Neuronal stem cell (in vitro differentiated cells): ENCODE results near the gene VPS8.
"Not testable (repeated sequence)": the region's sequence is repeated elsewhere in the genome, so short reads cannot be mapped to it uniquely, and the experiment has no call there.

ENCODE experiments used
- DNase-seq: peaks from one replicate; pipeline ENCODE4 v3.0.0-alpha.2; 2013; ENCODE audit warnings: low spot score
- H2AFZ ChIP-seq: one replicate; pipeline ENCODE4 v1.6.1; 2013; ENCODE audit warnings: mild to moderate bottlenecking, low read length, inconsistent platforms
- H2AK5ac ChIP-seq: 2 replicates; pipeline ENCODE4 v1.6.1; 2013; ENCODE audit warnings: low read depth, mild to moderate bottlenecking, inconsistent platforms, low read length, moderate library complexity, mixed read lengths
- H2BK120ac ChIP-seq: 2 replicates; pipeline ENCODE4 v1.6.1; 2013; ENCODE audit warnings: low read depth, mild to moderate bottlenecking, inconsistent platforms, low read length, moderate library complexity, mixed read lengths
- H2BK12ac ChIP-seq: one replicate; pipeline ENCODE4 v1.6.1; 2013; ENCODE audit warnings: low read length, inconsistent platforms
- H2BK15ac ChIP-seq: 2 replicates; pipeline ENCODE4 v1.6.1; 2013; ENCODE audit warnings: mild to moderate bottlenecking, low read length, inconsistent platforms, mixed read lengths
- H2BK5ac ChIP-seq: one replicate; pipeline ENCODE4 v1.6.1; 2013; ENCODE audit warnings: inconsistent platforms, mild to moderate bottlenecking, low read length, moderate library complexity
- H3K14ac ChIP-seq: one replicate; pipeline ENCODE4 v1.6.1; 2013; ENCODE audit warnings: low read length, inconsistent platforms
- H3K18ac ChIP-seq: 2 replicates; pipeline ENCODE4 v1.6.1; 2013; ENCODE audit warnings: low read length, inconsistent platforms
- H3K23ac ChIP-seq: 2 replicates; pipeline ENCODE4 v1.6.1; 2013; ENCODE audit warnings: low read depth, mild to moderate bottlenecking, mixed read lengths, low read length, inconsistent platforms; ENCODE audit not compliant: poor library complexity
- H3K27ac ChIP-seq: replicated peaks from 3 replicates; pipeline ENCODE4 v1.5.1; 2013; ENCODE audit warnings: low read length, inconsistent platforms
- H3K27me3 ChIP-seq, 3 experiments: 2 replicates each; pipeline ENCODE4 v1.6.1; 2013; ENCODE audit warnings: low read length in 3 of 3, mild to moderate bottlenecking in 2 of 3, inconsistent platforms in 1 of 3, low read depth in 1 of 3, mixed read lengths in 1 of 3, moderate library complexity in 1 of 3; ENCODE audit not compliant: control insufficient read depth in 3 of 3, insufficient read depth in 3 of 3
- H3K36me3 ChIP-seq, 2 donors: replicated peaks in 1 of 2; 2 replicates each; pipeline ENCODE4 v1.6.1; 2013; ENCODE audit warnings: low read length in 2 of 2; ENCODE audit not compliant: control insufficient read depth in 2 of 2, insufficient read depth in 2 of 2
- H3K4ac ChIP-seq: 2 replicates; pipeline ENCODE4 v1.6.1; 2013; ENCODE audit warnings: inconsistent platforms, mild to moderate bottlenecking, low read length, moderate library complexity
- H3K4me1 ChIP-seq, 2 donors: 1 replicate in 1 of 2; 2 replicates in 1 of 2; pipeline ENCODE4 v1.6.1; 2013; ENCODE audit warnings: low read length in 2 of 2, low read depth in 1 of 2; ENCODE audit not compliant: control insufficient read depth in 2 of 2, insufficient read depth in 1 of 2
- H3K4me2 ChIP-seq: one replicate; pipeline ENCODE4 v1.6.1; 2013; ENCODE audit warnings: mild to moderate bottlenecking, low read length, inconsistent platforms; ENCODE audit not compliant: insufficient read depth, poor library complexity, severe bottlenecking
- H3K4me3 ChIP-seq, 2 donors: 2 replicates each; pipeline ENCODE4 v1.5.1; 2013; ENCODE audit warnings: low read length in 2 of 2, mild to moderate bottlenecking in 2 of 2, inconsistent platforms in 1 of 2, moderate library complexity in 1 of 2
- H3K79me1 ChIP-seq: one replicate; pipeline ENCODE4 v1.6.1; 2013; ENCODE audit warnings: low read depth, mild to moderate bottlenecking, inconsistent platforms, low read length, moderate library complexity
- H3K9ac ChIP-seq: one replicate; pipeline ENCODE4 v1.6.1; 2013; ENCODE audit warnings: mild to moderate bottlenecking, low read depth, low read length, inconsistent platforms; ENCODE audit not compliant: poor library complexity
- H3K9me3 ChIP-seq, 2 donors: replicated peaks in 1 of 2; 2 replicates each; pipeline versions ENCODE3 to v1.6.1; 2013; ENCODE audit warnings: low read length in 2 of 2, mild to moderate bottlenecking in 2 of 2, inconsistent platforms in 1 of 2, low read depth in 1 of 2, mixed read lengths in 1 of 2, moderate library complexity in 1 of 2; ENCODE audit not compliant: control insufficient read depth in 2 of 2, insufficient read depth in 1 of 2
- H4K8ac ChIP-seq: one replicate; pipeline ENCODE4 v1.6.1; 2013; ENCODE audit warnings: low read depth, mild to moderate bottlenecking, inconsistent platforms, low read length, moderate library complexity
- H4K91ac ChIP-seq: one replicate; pipeline ENCODE4 v1.6.1; 2013; ENCODE audit warnings: low read length, low read depth, mild to moderate bottlenecking, inconsistent platforms; ENCODE audit not compliant: poor library complexity
- WGBS, 2 donors: extraction: QIAGEN DNeasy Blood & Tissue Kit; methylation state at CpG; one replicate each; pipeline ENCODE4 v1.1.7; 2013; ENCODE audit warnings: missing lambda C conversion rate in 2 of 2, mixed read lengths in 1 of 2; ENCODE audit not compliant: insufficient read length in 2 of 2, insufficient replicate concordance in 1 of 2; ENCODE audit errors: extremely low coverage in 2 of 2; 5-methylcytosine and 5-hydroxymethylcytosine counted together

VPS8 gene

DNA sequence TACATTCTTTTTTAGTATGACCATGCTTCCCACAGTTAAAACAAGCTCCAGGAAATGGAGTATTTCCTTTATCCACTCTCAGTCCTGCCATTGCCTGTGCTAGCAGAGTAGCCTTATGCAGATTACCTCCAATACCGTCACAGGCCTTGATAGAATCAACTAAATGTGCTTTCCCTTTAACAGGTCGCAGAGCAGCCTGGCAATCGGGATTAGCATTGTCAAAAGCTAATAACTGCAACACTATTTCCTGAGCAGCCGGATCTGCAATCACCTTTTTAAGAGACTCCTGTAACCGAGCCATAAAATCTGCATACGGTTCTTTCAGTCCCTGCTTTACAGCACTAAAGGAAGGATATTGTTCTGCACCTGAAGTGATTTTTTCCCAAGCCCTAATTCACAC, 206.0 kb downstream of the VPS8 start:
- not testable (repeated sequence) for H3K14ac ChIP-seq, DNase-seq, H4K91ac ChIP-seq, H2AK5ac ChIP-seq, H2BK120ac ChIP-seq, H3K23ac ChIP-seq, H3K4me1 ChIP-seq, H3K4me2 ChIP-seq, H3K79me1 ChIP-seq, H2AFZ ChIP-seq, H4K8ac ChIP-seq, H3K27ac ChIP-seq, H3K9ac ChIP-seq, H3K9me3 ChIP-seq, H2BK5ac ChIP-seq, H3K4ac ChIP-seq, H3K27me3 ChIP-seq, H2BK12ac ChIP-seq, H3K4me3 ChIP-seq, H3K36me3 ChIP-seq, H2BK15ac ChIP-seq, H3K18ac ChIP-seq
- no CpG with 5 or more reads among the region's 6 CpGs for WGBS, 2 donors

GRCh38 chr3:185021256-185021655, 209.3 kb downstream of the VPS8 start:
- no peak overlapping the region for H2BK120ac ChIP-seq
- no CpG with 5 or more reads among the region's 1 CpG for WGBS, 2 donors
- H3K4ac ChIP-seq, result no peak overlapping the region

DNA sequence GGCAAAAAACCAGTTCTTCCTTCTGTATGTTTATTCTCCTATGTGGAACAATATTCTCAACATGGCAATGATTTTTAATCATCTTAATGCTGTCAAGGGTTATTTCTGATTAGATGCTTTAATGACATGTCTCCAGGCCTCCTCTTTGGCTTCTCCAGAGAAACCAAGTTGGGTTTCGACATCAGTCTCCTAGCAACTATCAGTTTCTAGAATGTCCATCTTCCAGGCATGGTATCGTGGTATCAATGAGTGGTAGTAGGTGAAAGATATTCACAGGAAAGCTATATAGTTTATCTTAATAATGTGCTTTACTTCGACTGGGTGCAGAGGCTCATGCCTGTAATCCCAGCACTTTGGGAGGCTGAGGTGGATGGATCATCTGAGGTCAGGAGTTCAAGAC, 212.4 kb downstream of the VPS8 start:
- WGBS, 2 donors, result no CpG with 5 or more reads among the region's 3 CpGs
- Histone ChIP-seq H2BK120ac (no peak overlapping the region), H2AFZ (no peak overlapping the region), H3K18ac (no peak overlapping the region), H3K4ac (no peak overlapping the region), H2BK5ac (no peak overlapping the region), H3K23ac (no peak overlapping the region), H3K14ac (no peak overlapping the region), H2BK12ac (no peak overlapping the region), H3K36me3 (no peaks in the 10 kb centered on the region), H2BK15ac (no peak overlapping the region), H3K4me3 (no peak overlapping the region), H3K4me1 (no peaks in the 10 kb centered on the region), H3K9ac (no peak overlapping the region), H3K4me2 (no peak overlapping the region), H3K27me3 (no peaks in the 10 kb centered on the region), H3K27ac (no peak overlapping the region), H3K79me1 (no peaks in the 10 kb centered on the region), H3K9me3 (no peaks in the 10 kb centered on the region), H2AK5ac (no peak overlapping the region), H4K91ac (no peak overlapping the region), H4K8ac (no peak overlapping the region)
- DNase-seq, result no peak

More at GRCh38 chr3:185021256-185021655, 209.3 kb downstream of the VPS8 start:
- H4K91ac ChIP-seq, result no peak overlapping the region
- no peak overlapping the region for H3K23ac ChIP-seq
- H3K18ac ChIP-seq, result no peak overlapping the region
- H2BK5ac ChIP-seq, result no peak overlapping the region
- H3K14ac ChIP-seq, result no peak overlapping the region
- no peak overlapping the region for H4K8ac ChIP-seq
- H3K9me3 ChIP-seq, result peaks cover 0 to 3% of the 10 kb centered on the region in 2 donors
- H3K79me1 ChIP-seq, result no peaks in the 10 kb centered on the region
- H3K4me1 ChIP-seq, result no peaks in the 10 kb centered on the region
- H3K4me2 ChIP-seq, result no peak overlapping the region
- H2BK12ac ChIP-seq, result no peak overlapping the region
- no peak overlapping the region for H2AFZ ChIP-seq
- H3K9ac ChIP-seq, result no peak overlapping the region
- H3K27ac ChIP-seq, result no peak overlapping the region
- no peaks in the 10 kb centered on the region for H3K36me3 ChIP-seq
- no peak overlapping the region for H2AK5ac ChIP-seq
- no peak overlapping the region for H3K4me3 ChIP-seq
- DNase-seq, result no peak
- no peak overlapping the region for H2BK15ac ChIP-seq
- H3K27me3 ChIP-seq, result no peaks in the 10 kb centered on the region

DNA sequence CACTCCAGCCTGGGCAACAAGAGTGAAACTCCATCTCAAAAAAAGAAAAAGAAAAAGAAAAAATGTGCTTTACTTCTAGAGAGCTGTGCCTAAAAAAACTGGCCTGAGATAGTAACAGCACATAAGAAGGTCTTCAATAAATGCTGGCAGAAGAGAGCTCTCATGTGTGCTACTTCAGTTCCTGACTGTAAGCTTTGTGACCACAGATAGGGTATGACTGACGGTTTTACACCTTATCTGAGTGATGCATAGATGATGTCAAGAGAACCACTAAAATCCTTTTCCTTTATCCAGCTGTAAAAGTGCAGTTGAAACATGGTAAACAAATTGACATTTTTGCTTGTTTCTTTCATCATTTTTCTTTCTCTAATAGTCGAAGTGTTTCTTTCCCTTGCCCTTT, 213.0 kb downstream of the VPS8 start:
- Histone ChIP-seq H3K4ac (no peak overlapping the region), H3K18ac (no peak overlapping the region), H2BK5ac (no peak overlapping the region), H2BK120ac (no peak overlapping the region), H2AFZ (no peak overlapping the region), H2BK12ac (no peak overlapping the region), H2BK15ac (no peak overlapping the region), H3K27me3 (no peaks in the 10 kb centered on the region), H3K9ac (no peak overlapping the region), H3K4me2 (no peak overlapping the region), H3K4me1 (no peaks in the 10 kb centered on the region), H3K14ac (no peak overlapping the region), H4K91ac (no peak overlapping the region), H3K23ac (no peak overlapping the region), H3K79me1 (no peaks in the 10 kb centered on the region), H3K27ac (no peak overlapping the region), H2AK5ac (no peak overlapping the region), H3K4me3 (no peak overlapping the region), H4K8ac (no peak overlapping the region), H3K9me3 (no peaks in the 10 kb centered on the region), H3K36me3 (no peaks in the 10 kb centered on the region)
- DNase-seq, result no peak
- WGBS, 2 donors, result no CpG with 5 or more reads among the region's 2 CpGs
